Keratinocyte (primary cell): ENCODE measurements around the gene BARX2. TPM values are rescaled to one million over a fixed set of nuclear protein-coding genes. Genes with fewer than 3 reads are reported as not detected.

Experiments
- DNase-seq: peaks from one replicate; pipeline ENCODE4 v3.0.0-alpha.2; 2011; ENCODE audit warnings: low read depth, missing footprints, low spot score
- FAIRE-seq: peaks from 2 replicates; lab custom pipeline; 2011; peaks lifted over from hg19 to GRCh38; lab: Jason Lieb, UNC
- H2AFZ ChIP-seq: 2 replicates; pipeline ENCODE4 v1.6.0; 2012; ENCODE audit warnings: low read length, control low read depth, inconsistent platforms; ENCODE audit not compliant: control insufficient read depth
- H3K27ac ChIP-seq: 2 replicates; pipeline ENCODE4 v1.5.1; 2011; ENCODE audit warnings: low read length; ENCODE audit not compliant: control insufficient read depth, insufficient read depth
- H3K27me3 ChIP-seq: 3 replicates; pipeline ENCODE4 v1.6.0; 2011; ENCODE audit warnings: low read length; ENCODE audit not compliant: control insufficient read depth, insufficient read depth; ENCODE audit errors: extremely low read depth
- H3K36me3 ChIP-seq, 2 experiments: 2 replicates in 1 of 2; 3 replicates in 1 of 2; pipeline ENCODE4 v1.5.1; 2011; ENCODE audit warnings: low read length in 2 of 2, mild to moderate bottlenecking in 1 of 2; ENCODE audit not compliant: control insufficient read depth in 2 of 2, insufficient read depth in 2 of 2; ENCODE audit errors: extremely low read depth in 1 of 2
- H3K4me1 ChIP-seq: 3 replicates; pipeline ENCODE4 v1.5.1; 2011; ENCODE audit warnings: low read length; ENCODE audit not compliant: control insufficient read depth, insufficient read depth; ENCODE audit errors: extremely low read depth
- H3K4me2 ChIP-seq: 3 replicates; pipeline ENCODE4 v1.6.0; 2011; ENCODE audit warnings: low read depth, low read length; ENCODE audit not compliant: control insufficient read depth, insufficient read depth; ENCODE audit errors: extremely low read depth
- H3K4me3 ChIP-seq, 3 experiments: fragments of 200-600 bp in 1 of 3; sonication (generic) in 1 of 3; 2 replicates in 2 of 3; 3 replicates in 1 of 3; pipeline ENCODE4 v1.5.1; 2011 to 2016; ENCODE audit warnings: low read length in 3 of 3, mild to moderate bottlenecking in 3 of 3, control low read depth in 2 of 3, inconsistent platforms in 1 of 3, low read depth in 1 of 3, mixed read lengths in 1 of 3, mixed run types in 1 of 3, moderate library complexity in 1 of 3; ENCODE audit not compliant: control insufficient read depth in 2 of 3, insufficient read depth in 2 of 3; ENCODE audit errors: extremely low read depth in 1 of 3
- H3K79me2 ChIP-seq: 2 replicates; pipeline ENCODE4 v1.6.0; 2012; ENCODE audit warnings: low read length; ENCODE audit not compliant: control insufficient read depth, insufficient read depth
- H3K9ac ChIP-seq: 3 replicates; pipeline ENCODE4 v1.6.0; 2011; ENCODE audit warnings: low read length; ENCODE audit not compliant: control insufficient read depth, insufficient read depth; ENCODE audit errors: extremely low read depth
- H3K9me1 ChIP-seq: 3 replicates; pipeline ENCODE4 v1.6.0; 2011; ENCODE audit warnings: low read length; ENCODE audit not compliant: control insufficient read depth, insufficient read depth; ENCODE audit errors: extremely low read depth
- H3K9me3 ChIP-seq: 2 replicates; pipeline ENCODE4 v1.5.1; 2012; ENCODE audit warnings: low read depth, low read length; ENCODE audit not compliant: control insufficient read depth
- H4K20me1 ChIP-seq: 3 replicates; pipeline ENCODE4 v1.6.0; 2011; ENCODE audit warnings: low read length; ENCODE audit not compliant: control insufficient read depth, insufficient read depth; ENCODE audit errors: extremely low read depth
- EZH2 ChIP-seq: IDR thresholded peaks from one replicate; pipeline ENCODE4 v1.6.1; 2012; ENCODE audit warnings: inconsistent platforms, mild to moderate bottlenecking, low read length, moderate library complexity
- dilution Hi-C: fragments of 300-500 bp; cut with MboI; formaldehyde crosslinking; loops from one replicate; pipeline ENCODE4 v1.7.0; 2020; ENCODE audit warnings: low sequenced_read_pairs; ENCODE audit not compliant: extremely low pct_ligation_motif_present
- polyA plus RNA-seq, 5 experiments: library from polyadenylated mRNA; depleted of rRNA in 3 of 5; stranded (reverse) in 3 of 5; stranded (forward) in 1 of 5; unstranded in 1 of 5; fragments of >200 nt; gene quantifications; 1 replicate in 1 of 5; 2 replicates in 3 of 5; 3 replicates in 1 of 5; pipeline versions ENCODE4 v1.2.1 to v1.2.3, GENCODE V29; 2011 to 2012; ENCODE audit warnings: missing spikeins in 2 of 5, low read depth in 1 of 5, low replicate concordance in 1 of 5
- TF ChIP-seq, protein P1 (sequence below), 3 experiments: IDR thresholded peaks in 1 of 3; conservative IDR thresholded peaks in 1 of 3; optimal IDR thresholded peaks in 1 of 3; 2 replicates in 2 of 3; 3 replicates in 1 of 3; pipeline versions ENCODE3 to v1.5.1; 2011; ENCODE audit warnings: low read length in 3 of 3, mild to moderate bottlenecking in 3 of 3, moderate library complexity in 2 of 3, control low read depth in 1 of 3, inconsistent platforms in 1 of 3; ENCODE audit not compliant: insufficient read depth in 2 of 3; ENCODE audit errors: extremely low read depth in 1 of 3

Gene BARX2
- polyA plus RNA-seq, 1 donor (not counting 4 experiments of a cell fraction or from before 2014, with no cell fraction given) = 0.87 TPM

- Histone ChIP-seq H3K4me1 (no peaks in the 10 kb centered on the region), H3K36me3 (no peaks in the 10 kb centered on the region), H3K4me2 (no peak overlapping the region), H3K9me3 (no peaks in the 10 kb centered on the region), H3K4me3 (no peak overlapping the region), H3K9me1 (no peaks in the 10 kb centered on the region), H3K79me2 (no peaks in the 10 kb centered on the region), H4K20me1 (no peaks in the 10 kb centered on the region), H3K9ac (no peak overlapping the region), H2AFZ (no peak overlapping the region), H3K27me3 (peaks cover 3% of the 10 kb centered on the region), H3K27ac (no peak overlapping the region)
- FAIRE-seq = no peak
- DNase-seq = no peak
- no peak for TF ChIP-seq EZH2
- dilution Hi-C loops = no loop called here
These were observed 52.3 kb downstream of the BARX2 start for GRCh38 chr11:129427816-129428406.

DNA sequence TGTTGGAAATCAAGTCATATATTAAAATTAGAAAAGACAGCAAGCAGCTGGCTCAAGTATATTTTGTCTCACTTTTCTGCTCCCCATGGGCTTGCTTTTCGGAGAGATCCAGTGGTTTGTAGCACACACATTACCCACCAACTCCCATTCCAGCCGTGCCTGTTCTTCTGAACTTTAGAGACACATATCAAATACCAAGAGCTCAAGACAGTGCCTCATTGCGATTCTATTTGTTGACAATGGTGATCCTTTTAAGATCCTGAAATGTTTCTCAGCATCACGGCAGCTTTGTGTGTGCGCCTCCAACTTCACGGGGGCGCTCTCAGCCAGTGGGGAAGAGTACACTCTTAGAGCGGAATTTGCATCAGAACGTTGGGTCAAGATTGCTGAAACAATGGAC lies 52.9 kb downstream of the BARX2 start:
- Histone ChIP-seq H2AFZ (no peak overlapping the region), H3K27me3 (peaks cover 3% of the 10 kb centered on the region), H3K4me1 (no peaks in the 10 kb centered on the region), H3K9ac (no peak overlapping the region), H3K27ac (no peak overlapping the region), H3K4me2 (no peak overlapping the region), H4K20me1 (no peaks in the 10 kb centered on the region), H3K79me2 (no peaks in the 10 kb centered on the region), H3K36me3 (no peaks in the 10 kb centered on the region), H3K9me1 (no peaks in the 10 kb centered on the region), H3K4me3 (no peak overlapping the region), H3K9me3 (no peaks in the 10 kb centered on the region)
- dilution Hi-C loops = no loop called here
- no peak for FAIRE-seq
- no peak for DNase-seq
- no peak for TF ChIP-seq EZH2
- TF ChIP-seq, protein P1, sequence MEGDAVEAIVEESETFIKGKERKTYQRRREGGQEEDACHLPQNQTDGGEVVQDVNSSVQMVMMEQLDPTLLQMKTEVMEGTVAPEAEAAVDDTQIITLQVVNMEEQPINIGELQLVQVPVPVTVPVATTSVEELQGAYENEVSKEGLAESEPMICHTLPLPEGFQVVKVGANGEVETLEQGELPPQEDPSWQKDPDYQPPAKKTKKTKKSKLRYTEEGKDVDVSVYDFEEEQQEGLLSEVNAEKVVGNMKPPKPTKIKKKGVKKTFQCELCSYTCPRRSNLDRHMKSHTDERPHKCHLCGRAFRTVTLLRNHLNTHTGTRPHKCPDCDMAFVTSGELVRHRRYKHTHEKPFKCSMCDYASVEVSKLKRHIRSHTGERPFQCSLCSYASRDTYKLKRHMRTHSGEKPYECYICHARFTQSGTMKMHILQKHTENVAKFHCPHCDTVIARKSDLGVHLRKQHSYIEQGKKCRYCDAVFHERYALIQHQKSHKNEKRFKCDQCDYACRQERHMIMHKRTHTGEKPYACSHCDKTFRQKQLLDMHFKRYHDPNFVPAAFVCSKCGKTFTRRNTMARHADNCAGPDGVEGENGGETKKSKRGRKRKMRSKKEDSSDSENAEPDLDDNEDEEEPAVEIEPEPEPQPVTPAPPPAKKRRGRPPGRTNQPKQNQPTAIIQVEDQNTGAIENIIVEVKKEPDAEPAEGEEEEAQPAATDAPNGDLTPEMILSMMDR (optimal IDR thresholded peaks at IDR 0.05 in 1 of 3, IDR thresholded peaks at IDR 0.05 in 1 of 3, conservative IDR thresholded peaks at IDR 0.05 in 1 of 3; ENCODE audit: extremely low read depth in 1 of 3, insufficient read depth in 2 of 3, low read length in 3 of 3) = no peak
